HT1080 (cell line): ENCODE measurements around the gene TH. TPM values are rescaled to one million over a fixed set of nuclear protein-coding genes. Genes with fewer than 3 reads are reported as not detected.

ENCODE experiments used
- DNase-seq: peaks from one replicate; pipeline ENCODE4 v3.0.0-alpha.2; 2015; ENCODE audit warnings: low read depth
- total RNA-seq: library from RNA; depleted of rRNA; stranded (reverse); fragments of >200 nt; shearing (Covaris generic); gene quantifications from 2 replicates; pipeline ENCODE4 v1.2.3, GENCODE V29; 2014

TH gene
- total RNA-seq, 1 experiment from 2014 or later = not detected

DNA sequence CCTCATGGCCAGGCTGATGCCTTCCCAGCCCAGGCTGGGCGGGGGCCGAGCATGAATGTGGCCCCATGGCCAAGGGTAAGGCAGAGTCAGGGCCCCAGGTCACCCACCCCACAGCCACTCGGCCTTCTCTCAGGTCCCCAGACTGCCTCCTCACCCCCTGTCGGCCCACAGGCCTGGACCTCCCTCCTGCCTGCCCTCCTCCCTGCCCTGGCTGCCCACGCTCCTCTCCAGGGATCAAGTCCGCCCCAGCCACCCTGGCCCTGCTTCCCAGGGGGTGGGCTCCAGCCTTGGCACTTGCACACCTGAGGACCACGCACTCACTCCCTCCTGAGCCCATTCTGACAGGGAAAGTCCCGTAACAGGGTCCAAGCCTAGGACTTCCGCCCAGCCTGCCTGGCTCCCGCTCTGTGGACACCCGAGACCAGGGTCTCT lies 37.8 kb upstream of the TH start:
- no peak for DNase-seq

DNA sequence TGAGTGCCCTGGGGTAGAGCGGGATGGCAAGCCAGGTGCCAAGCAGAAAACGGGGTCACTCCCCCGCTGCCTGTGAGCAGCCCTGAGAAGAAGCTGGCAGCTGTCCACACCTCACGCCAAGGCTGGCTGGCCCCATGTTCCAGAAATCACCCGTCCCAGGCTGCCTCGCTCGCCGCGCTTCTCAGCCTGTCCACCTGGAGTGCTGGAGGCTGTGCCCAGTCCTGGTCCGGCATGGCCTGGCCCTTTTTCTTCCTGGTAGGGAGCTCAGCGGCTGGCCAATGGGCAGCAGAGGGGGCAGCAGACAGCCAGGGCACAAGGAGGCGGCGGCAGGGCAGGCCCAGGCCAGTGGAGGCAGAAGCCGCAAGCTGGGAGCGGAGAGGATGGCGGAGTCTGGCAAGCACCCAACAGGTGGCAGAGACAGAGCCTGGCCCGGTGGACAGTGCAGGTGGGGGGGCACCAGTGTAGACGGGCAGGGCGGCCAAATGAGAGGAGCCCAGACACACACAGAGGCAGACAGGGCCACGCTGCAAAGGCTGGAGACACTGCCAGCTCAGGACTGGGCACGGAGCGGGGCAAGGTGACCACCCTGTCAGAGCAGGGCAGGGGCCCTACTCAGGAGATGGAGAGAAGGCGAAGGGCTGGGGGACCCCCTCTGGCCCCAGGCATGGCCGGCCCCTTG lies 37.2 kb upstream of the TH start:
- no peak for DNase-seq

DNA sequence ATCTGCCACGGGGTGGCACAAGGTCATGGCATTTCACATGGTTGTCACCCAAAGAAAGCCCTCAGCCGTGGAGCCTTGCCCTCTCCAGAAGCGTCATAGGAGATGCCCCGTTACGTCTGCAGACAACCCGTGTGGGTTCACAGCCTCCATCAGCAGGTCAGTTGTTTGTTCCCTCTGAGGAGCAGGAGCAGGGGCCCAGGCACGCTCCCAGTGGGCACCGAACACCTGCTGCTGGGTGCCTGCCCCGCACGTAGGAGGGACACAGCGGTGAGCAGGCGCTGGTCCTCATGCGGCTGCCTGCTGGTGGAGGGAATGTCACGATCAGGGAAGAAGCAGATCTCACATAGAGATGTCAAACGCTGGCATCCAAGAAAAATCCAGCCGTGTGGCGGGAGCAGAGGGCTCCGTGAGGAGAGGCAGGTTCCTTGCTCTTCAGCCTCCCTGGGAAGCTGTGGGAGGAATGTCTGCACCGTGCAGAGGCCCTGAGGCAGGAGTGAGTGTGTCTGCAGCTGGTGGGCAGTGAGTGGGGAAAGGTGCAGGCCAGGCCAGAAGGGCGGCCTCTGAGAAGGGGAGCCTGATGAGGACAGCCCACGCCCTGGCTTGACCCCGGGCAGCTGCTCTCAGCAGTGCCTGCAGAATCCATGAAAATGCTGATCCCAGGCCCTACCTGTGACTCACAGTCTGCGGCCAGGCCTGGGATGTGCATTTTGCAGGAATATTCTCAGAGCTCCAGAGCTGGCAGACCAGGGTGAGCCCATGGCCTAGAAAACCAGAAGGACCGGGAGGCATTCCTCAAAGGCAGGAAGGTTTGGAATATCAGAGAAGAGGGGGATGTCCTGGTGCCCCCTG lies 36.4 kb upstream of the TH start:
- DNase-seq = no peak

DNA sequence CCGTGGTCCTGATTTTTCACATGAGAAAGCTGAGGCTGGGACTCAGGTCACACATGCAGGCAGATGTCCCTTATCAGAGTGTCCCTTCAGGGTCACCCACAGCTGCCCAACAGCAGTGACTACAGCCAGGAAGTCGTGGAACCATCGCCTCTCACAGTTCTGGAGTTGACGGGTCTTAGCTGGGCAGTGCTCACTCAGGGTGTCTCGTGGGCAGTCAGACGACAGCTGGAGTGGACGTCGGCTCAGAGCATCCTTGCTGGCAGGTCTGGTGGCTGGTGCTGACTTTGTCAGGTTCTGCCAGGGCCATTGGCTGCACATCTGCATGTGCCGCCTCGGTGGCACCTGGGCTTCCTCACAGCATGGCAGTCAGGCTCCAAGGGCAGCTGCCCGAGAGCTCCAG lies 35.6 kb upstream of the TH start:
- no peak for DNase-seq

GRCh38 chr11:2205981-2206690 lies 34.5 kb upstream of the TH start:
- no peak for DNase-seq

DNA sequence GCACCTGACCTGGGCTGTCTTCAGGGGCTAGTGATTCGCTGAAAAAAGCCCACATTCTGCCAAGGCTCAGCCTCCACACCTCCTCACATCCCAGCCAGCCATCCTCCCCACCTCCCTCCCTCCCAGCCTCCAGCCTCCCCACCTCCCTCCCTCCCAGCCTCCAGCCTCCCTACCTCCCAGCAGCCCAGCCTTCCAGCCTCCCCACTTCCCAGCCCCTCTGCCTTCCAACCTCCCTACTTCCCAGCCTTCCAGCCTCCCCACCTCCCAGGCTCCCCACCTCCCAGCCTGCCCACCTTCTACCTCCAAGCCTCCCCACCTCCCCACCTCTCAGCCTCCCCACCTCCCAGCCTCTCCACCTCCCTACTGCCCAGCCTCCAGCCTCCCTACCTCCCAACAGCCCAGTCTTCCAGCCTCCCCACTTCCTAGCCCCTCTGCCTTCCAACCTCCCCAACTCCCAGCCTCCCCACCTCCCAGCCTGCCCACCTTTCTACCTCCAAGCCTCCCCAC lies 33.7 kb upstream of the TH start:
- no peak for DNase-seq

DNA sequence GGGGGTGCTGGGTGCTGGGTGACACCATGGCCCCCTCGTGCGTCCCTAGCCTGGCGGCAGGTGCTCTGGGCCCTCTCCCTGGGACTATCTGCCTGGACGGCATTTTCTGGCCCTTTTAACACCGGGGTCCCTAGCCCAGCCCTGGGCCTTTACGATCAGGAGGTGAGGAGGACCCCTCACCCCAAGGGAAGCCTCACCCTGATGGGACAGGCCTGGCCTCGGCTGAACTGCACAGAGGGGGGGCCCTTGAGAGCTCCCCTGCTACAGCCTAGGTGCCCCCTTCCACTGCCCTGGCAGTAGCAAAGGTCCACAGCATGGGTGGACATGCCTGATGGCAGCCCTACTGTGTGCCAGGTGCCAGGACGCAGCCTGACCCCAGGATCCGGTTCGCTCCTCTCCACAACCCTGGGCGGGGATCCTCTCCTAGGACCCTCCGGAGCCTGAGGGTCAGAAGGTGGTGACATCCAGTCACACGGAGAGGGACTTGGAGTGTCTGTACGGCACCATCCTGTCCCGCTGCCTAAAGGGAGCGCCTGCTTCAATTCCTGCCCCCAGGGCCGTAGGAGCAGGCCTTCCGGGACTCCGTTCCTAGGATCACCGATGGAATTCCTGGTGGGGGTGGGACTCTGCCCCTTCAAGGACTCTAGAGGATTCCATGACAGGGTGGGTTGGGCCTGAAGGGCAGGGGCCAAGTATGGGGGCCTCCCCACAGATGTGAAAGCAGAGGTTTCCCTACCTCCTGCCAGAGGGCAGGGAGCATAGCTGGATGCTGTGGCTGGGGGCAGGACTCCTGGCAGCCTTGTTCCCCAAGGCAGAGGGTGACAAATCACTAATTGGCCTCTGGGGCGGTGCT lies 33.0 kb upstream of the TH start:
- DNase-seq = no peak

- no peak for DNase-seq
These were observed 32.0 kb upstream of the TH start for GRCh38 chr11:2203440-2204259.

- no peak for DNase-seq
These were observed 31.4 kb upstream of the TH start for GRCh38 chr11:2202900-2203439.

- DNase-seq = no peak
These were observed 30.7 kb upstream of the TH start for GRCh38 chr11:2202071-2202899.

- no peak for DNase-seq
These were observed 29.9 kb upstream of the TH start for GRCh38 chr11:2201542-2201941.

DNA sequence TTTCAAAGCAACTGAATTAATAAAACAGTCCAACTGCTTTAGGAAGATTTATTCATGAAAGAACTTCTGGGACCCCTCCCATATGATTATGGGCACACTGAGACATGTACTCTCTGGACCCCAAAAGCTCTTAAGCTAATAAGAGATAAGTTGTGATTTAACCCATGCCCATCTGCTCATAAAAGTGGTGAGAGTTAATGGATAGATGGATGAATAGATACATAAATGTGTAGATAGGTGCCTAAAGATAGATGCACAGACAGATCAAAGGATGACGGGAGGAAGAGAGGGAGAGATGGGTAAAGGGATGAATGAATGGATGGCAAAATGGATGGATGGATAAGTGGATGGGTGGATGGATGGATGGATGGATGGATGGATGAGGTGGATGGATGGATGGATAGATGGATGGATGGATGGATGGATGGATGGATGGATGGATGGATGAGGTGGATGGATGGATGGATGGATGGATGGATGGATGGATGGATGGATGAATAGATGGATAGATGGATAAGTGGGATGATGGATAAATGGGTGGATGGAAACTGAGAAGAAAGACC lies 29.4 kb upstream of the TH start:
- DNase-seq = no peak

GRCh38 chr11:2200536-2200935 lies 28.9 kb upstream of the TH start:
- DNase-seq = no peak

- DNase-seq = no peak
These were observed 28.1 kb upstream of the TH start for GRCh38 chr11:2199466-2200341.

- DNase-seq = no peak
These were observed 27.2 kb upstream of the TH start for GRCh38 chr11:2198621-2199365.

GRCh38 chr11:2197771-2198520 lies 26.3 kb upstream of the TH start:
- DNase-seq = no peak
